GM21786 (cell line): ENCODE measurements around the gene ALDH1L1.

Experiments
- ATAC-seq: cut with Tn5 transposase; IDR thresholded peaks from one replicate; pipeline ENCODE4 v1.9.1; 2021; ENCODE audit not compliant: unreplicated experiment

Gene ALDH1L1

DNA sequence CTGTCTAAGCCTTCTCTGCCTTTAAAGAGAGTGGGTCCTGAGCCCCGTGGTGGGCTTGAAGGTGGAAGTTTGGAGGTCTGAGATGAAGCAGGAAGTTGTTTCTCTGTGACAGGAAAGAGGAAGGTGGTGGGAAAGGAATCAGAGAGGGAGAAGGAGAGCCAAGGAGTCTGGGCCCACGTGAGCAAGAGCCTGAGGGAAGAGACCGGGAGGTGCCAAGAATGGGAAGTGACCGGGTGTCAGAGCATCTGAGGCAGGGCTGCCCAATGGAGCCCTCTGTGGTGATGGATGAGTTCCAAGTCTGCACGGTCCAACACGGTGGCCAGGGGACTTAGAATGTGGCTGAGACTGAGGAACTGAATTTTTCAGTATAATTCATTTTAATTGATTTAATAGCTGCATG lies 24.6 kb downstream of the ALDH1L1 start:
- ATAC-seq, result no peak

DNA sequence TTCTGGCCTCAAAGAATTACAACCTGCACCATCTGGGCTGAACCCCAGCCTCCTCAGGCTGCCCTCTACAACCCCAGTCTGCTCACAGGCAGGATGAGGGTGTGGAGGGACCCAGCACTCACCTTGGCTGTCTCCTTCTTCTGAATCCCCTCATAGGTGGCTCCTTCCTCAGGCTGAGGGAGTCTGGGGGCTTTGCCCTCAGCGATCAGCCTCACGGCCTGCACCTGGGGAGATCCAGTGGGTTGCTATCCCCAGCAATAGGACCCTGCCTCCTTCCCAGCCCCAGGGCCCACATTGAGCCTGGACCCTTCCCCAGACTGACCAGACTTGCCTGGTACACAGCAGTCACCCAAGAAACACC lies 25.1 kb downstream of the ALDH1L1 start:
- no peak for ATAC-seq

DNA sequence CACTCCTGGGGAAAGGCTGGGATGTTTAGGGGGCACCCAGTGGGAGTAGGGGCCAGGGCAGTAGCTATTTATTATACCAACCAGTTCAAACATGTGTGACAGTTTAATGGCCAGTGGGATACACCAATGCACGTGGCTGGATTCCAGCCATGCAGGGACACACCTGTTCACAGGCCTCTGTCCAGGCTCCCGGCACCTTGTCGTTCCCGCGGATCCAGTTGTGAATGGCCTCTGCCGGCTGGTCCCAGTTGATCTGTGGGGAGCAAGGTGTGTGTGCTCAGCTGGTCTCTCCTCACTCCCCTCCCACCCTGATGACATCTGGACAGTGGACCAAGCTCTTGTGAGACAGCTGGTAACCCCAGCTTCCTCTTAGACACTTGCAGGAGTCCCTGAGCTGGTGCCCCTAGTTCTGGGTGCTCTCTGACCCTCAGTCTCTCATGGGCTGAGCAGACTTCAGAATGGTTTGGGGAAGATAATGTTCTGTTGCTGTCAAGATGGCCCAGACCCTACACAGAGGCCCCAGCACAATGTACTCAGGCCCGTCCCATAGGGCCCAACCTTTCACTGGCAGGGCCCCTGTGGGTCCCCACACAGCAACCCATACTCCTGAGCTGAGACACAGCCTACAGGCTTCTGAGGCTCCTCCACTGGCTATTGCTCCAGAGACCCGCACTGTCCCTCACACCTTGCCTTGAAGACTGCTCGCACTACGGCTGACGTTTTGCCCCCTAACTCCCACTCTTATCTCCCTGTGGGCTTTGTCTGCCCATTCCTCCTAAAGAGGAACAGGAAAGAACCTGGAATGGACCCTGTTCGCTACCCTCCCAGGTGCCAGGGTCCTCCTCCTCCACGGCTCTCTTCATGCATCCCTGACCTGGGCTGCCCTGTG lies 25.8 kb downstream of the ALDH1L1 start:
- ATAC-seq, result no peak

DNA sequence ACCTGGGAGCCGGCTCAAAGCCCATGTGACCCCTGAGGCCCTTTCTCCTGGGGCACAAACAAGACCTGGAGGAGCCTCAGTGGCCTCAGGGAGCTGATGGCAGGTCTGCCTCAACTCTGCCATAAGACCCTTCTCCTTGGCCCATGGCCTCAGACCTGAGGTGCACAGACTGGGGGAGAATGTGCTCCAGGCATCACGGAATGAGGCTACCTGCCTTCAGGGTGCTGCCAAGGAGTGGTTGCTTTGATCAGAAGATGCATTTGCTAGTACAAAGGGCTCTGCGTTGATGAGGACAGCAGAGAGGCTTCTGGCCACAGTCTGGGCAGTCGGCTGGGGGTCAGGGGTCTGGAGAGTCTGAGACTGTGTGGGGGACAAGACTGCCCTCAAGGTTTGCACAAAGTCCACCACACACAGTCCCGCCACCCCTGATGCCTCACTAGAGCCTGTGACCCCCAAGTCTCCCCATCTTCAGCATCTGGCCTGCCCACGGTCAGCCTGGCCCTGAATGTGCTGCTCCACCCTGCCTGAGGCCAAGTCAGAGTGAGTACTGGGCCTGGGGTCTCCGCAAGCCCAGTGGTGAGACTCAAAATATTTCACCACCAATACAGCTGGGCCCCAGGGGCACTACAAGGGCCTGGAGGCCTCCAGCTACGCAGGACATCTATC lies 26.6 kb downstream of the ALDH1L1 start:
- no peak for ATAC-seq

DNA sequence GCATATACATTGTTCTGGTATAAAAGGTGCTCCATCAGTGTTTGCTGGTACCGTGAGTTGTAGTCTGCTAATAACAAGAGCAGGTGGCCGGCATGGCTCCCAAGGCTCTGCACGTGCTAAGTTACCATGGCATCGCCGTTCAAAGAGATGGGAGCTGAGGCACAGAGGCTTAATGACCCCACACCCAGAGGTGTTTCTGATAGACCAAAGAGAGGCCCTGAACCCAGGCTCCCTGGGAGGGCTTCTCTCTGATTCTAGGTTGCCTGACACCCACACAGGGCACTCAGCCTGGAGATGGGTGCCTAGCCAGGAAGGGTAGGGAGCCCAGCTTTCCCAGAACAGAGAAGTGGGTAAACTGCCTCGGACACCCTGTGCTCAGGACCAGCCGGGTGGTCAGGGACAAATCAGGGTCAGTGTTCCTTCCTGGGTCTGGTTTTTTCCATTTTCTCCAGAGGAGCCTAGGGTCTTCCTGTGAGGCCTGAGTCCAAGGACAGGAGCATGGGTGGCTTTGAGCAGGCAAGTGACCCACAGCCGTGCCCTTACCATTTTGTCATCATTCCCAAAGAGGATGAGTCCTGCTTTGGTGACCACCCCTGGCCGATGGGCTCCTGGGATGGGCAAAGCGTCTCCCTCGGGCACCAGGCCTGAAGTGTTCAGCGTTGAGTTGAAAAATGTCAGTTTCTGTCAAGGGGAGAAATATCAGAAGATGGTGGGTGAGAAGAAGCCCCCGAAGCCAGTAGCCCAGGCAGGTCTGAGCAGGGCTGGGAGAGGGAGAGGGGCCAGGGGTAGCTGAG lies 27.3 kb downstream of the ALDH1L1 start:
- no peak for ATAC-seq

DNA sequence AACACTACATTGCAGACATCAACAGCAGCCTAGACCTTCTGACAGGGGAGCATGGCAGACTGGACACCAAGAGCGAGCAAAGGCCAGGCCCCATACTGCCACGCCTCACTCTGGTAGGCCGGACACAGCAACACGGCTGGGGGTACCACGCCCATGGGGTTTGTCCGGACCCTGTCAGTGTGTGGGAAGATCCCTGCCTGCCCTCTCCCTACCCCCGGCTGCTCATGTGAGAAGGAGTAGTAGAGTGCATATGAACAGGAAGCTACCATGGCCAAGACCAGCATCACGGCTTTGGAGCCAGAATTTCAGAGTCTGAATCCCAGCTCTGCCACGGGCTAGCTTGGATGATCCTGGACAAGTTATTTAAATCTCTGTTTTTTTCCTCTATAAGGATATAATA lies 27.9 kb downstream of the ALDH1L1 start:
- no peak for ATAC-seq

DNA sequence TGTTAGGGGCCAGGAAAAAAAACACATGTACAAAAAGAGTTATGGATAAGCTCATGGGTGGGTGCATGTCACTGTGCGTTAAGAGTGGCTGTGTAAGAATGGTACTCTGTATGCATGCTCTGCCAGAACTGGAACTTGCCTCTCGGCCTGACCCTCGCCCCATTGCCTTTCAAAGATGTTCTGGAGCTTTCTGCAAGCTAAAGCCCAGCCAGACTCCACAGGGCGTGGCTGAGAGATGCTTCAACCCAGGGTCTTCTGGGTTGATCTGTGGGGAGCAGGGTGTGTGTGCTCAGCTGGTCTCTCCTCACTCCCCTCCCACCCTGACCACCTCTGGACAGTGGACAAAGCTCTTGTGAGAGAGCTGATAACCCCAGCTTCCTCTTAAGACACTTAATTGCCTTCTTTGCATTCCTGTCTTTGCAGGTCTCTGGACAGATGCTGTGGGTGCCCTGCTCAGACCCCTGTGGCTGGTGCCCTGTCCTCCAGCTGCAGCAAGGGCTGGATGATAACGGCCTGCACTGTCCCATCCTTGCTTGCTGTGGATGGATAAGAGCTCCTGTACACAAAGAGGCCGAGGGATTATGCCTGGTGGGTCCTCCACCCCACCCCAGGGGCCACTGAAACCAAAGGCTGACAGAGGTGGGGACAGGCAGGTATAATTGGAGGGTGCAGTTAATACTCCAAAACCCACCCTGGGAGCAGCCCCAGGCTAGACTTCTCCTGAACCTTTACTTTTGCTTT lies 28.7 kb downstream of the ALDH1L1 start:
- no peak for ATAC-seq

DNA sequence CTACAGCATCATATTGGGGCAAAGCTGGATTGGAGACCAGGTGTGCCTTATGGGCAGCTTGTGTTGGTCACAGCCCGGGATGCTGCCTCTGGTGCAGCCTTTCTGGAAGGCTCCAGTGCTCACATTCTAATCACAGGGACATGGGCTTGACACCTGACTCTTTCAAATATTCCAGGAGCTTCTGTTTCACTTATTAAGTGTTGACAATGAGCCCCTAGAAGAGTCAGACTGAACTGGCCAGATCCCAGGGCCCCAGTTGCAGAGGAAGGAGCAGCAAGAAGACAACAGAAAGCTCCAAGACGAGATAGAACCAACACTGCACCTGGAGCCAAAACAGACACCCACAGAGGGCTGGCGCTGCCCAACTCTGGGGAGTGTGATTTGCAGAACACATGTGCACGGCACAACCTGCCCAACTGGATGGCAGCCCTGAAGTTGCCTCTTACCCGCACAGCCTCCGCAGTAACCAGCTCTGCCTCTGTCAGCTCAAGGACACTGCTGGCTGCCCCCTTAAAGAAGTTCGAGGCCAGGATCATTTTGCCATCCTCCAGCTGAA lies 30.3 kb downstream of the ALDH1L1 start:
- ATAC-seq, result no peak

DNA sequence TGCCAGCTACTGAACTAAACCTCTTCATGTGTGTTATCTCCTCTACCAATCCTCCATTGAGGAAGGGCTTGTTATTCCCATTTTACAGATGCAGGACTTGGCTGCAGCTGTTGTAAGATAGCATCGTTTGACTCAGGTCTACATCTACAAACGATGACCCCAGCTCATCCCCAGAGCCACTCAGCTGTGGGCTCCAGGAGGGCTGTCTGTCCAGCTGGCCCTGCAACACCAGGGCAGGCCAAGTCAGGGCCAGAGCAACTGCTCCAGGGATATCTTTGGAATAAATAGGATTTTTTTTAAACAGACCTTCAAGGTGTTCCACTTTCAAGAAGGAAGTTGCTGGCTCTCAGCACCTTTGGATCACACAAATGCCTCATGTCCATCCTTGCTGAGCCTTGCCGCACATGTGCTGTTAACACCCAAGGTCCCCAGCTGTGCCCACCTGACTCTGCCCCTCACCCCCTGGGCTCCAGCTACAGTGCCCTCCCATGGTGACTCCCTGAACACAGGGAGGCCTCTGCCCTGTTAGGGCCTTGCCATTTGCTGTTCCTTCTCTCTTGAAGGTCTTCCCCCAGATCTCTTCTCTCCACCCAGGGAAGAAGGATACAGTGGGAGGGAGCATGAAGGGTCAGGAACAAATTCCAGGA lies 31.0 kb downstream of the ALDH1L1 start:
- no peak for ATAC-seq

DNA sequence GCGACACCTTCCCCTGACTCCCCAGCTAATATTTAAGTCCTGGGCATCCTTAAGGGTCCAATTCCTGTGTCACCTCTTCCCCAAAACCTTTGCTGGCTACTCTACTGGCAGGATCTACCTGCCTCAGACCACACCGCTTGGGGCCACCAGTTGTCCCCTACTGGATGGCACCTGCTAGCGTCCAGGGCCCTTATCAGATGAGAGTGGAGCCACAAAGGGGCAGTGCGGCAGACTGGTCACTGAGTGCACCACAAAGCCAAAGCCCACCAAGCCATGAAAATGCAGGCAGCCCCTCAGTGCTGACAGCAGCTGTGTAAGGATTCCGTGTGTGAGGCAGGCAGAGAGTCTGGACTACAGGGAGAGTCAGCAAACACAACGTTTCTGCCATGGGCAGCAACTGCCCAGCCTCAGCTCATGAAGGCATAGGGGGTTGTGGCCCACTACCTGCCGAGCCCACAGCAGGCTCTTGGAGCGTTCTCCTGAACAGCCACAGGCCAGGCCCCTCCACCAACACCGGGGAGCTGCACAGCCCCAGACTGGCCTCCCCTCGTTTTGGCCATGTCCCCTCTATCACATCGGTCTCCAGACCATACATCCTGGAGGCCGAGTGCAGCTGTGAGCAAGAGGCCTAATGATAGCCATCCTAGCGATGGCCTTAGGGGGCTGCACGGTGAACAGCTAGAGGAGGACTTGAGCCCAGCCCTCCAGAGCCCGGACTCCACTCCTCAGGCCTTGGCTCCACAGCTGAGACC lies 32.3 kb downstream of the ALDH1L1 start:
- no peak for ATAC-seq

DNA sequence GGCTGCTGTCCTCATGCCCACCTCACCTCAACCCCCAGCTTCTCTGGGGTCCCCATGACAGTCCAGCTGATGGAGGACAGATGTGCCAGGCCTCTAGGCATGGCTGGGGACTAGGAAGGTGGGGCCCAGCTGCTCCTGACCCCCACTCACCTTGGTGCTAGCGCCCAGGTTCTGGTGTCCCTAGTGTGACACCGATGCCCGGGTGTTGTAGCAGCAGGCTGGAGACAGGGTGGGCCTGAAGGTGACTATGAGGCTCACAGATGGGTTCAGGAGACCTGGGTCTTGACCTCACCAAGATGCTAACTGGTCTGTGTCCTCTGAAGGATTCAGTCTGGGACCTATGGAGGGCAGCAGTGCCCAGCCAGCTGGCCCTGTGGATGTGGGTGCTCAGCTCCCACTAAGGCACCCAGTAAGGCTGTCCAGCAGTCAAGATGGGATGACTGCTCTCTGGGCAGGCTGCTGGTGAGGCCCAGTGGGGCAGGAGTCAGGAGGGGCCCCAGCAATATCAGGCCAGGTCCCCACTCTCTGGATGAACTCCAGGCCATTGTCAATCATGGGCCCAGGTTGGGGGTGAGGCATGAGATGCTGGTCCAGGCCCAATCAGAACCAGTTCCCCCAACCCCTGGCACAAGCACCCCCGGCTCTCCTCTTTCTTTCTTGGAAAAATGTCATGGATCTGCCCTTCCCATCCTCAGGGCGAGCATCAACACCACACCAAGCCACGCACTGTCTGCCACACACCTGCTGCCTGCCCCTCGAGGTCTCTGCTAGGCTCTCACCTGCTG lies 33.0 kb downstream of the ALDH1L1 start:
- ATAC-seq, result no peak

DNA sequence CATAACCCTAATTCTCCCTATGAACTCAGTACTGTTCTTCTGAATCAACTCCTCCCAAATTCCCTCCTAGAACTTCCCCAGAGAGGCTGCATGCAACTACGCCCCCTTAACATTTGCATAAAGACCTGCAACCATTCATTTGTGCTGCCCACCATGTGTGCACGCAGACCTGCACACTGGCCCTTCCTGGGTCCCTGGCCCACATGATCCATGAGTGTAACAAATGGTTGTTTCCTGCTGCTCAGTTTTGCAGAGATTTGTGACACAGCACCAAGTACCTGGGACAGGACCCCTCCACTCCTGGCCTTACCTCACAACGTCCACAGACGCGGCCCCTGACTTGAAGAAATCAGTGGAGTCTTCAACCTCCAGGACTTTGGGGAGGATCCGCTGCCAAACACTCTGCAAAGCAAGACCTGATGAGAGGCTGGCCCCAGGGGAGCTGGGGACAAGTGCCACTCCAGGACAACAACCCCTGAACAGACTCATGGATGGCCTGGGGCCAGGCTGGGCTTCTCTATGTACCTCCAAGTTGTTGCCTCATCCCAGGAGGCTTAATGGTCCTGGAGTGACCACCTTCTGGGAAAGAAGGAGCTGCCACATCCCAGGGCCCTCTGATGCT lies 33.8 kb downstream of the ALDH1L1 start:
- ATAC-seq, result no peak

DNA sequence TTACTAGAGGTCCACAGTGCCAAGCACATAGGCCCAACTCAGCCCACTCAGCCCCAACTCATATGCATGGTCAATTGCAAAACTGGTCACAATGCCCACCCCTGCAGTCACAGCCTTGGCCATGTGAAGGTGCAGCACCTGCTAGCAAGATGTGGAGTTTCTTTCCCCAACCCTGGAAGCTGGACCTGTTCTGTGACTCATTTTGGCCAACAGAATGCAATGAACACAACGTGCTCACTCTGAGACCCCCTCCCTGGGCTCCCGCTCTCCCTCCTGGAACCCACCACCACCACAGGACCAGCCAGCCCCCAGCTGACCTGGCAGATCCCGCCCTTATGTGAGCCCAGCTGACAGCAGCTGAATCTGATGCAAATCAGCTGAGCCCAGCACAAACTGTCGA lies 34.4 kb downstream of the ALDH1L1 start:
- no peak for ATAC-seq

DNA sequence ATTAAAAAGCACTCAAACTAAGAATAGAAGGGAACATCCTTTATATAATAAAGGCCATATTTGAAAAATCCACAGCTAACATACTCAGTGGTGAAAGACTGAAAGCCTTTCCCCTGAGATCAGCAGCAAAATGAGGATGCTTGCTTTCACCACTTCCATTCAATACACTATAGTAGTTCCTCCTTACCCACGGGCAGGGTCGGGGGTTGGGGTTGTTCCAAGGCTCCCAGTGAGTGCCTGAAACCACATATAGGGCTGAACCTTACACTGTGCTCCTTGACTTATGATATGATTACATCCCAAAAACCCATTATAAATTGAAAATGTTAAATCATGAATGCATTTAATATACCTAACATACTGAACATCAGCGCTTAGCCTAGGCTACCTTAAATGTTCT lies 37.7 kb downstream of the ALDH1L1 start:
- ATAC-seq, result no peak

DNA sequence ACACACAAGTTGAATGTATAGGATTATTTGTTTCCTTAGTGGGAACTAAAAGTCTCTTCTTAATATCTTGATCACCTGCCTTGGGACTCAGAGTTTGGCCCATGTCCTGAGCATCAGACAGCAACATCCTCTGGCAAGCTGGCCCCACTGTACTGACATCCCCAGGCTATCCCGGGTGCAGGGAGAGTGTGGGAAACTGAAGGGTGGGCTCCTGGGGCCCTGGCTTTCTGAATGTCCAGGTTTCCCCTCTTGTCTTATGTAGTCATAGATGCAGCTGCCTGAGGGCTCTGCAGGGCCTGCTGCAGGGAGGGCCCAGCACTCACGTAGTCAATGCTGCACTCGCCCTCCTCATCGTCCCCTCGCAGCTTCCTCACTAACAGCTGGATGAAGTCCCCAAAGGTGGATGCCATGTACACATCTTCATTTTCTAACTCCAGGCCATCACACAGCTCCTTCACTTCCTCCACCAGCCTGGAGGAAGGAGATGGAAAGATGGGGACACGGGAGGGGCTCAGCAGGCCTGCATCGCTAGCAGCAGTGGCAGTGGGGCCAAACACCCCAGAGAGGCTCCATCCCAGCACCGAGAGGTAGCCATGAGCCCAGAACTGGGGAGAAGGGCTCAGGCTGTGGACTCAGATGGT lies 42.8 kb downstream of the ALDH1L1 start:
- no peak for ATAC-seq

DNA sequence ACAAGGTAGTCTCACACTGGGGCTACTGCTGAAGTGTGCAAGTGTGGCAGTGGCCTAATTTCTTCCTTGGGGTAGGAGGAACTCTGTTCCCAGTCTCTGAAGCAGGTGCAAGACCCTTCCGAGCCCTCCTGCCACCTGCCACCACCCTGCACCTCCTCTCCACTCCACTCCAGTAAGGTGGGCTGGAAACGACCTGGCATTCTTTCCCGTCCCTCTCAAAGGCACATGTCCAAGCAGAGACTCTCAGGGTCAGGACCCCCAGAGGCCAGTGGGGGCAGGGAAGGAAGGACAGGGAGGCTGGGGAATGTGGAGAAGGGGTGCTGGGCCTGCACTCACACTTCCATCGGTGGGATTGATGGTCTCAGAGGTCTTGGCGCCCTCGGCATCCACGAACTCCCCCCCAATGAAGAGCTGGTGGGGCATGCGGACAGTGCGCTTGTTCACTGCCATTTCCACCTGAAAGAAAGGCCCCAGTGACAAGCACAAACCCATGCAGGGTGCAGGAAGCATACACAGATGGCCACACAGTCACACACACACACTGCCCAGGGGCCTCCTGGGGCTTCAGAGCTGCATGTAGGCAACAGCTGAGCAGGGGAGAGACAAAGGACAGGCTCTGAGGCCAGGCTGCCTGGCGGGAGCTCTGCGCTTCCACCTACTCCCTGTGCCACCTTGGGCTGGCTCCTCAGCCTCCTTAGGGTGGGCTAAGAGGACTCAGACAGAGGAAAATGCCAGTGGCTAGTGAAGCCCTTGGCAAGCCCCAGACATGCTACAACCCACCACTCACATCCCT lies 43.8 kb downstream of the ALDH1L1 start:
- no peak for ATAC-seq
